Choroid plexus epithelial cell (primary cell): Measurements from ENCODE around the gene MVK.

Experiments used
- DNase-seq: peaks from one replicate; pipeline ENCODE4 v3.0.0-alpha.2; 2010; ENCODE audit warnings: low read depth
- H3K4me3 ChIP-seq: 2 replicates; pipeline ENCODE4 v1.5.1; 2011; ENCODE audit warnings: low read depth, mild to moderate bottlenecking, control low read depth, low read length, moderate library complexity
- CTCF ChIP-seq: conservative IDR thresholded peaks from 2 replicates; pipeline ENCODE4 v1.5.1; 2011; ENCODE audit warnings: low read depth, mild to moderate bottlenecking, control low read depth, inconsistent platforms, low read length, moderate library complexity

The MVK gene

GRCh38 chr12:109562871-109563270 is 10.7 kb upstream of the MVK start:
- no peak for DNase-seq
- H3K4me3 ChIP-seq = no peak overlapping the region
- no peak for TF ChIP-seq CTCF

- TF ChIP-seq CTCF = no peak
- DNase-seq = peak; percentile 52
- no peak overlapping the region for H3K4me3 ChIP-seq
Observed at GRCh38 chr12:109563291-109564284, 10.0 kb upstream of the MVK start.

- no peak for TF ChIP-seq CTCF
- no peak overlapping the region for H3K4me3 ChIP-seq
Observed at GRCh38 chr12:109566424-109566823, 7.2 kb upstream of the MVK start.

GRCh38 chr12:109567296-109567695 is 6.3 kb upstream of the MVK start:
- no peak overlapping the region for H3K4me3 ChIP-seq
- DNase-seq = no peak
- no peak for TF ChIP-seq CTCF

More at GRCh38 chr12:109566424-109566823, 7.2 kb upstream of the MVK start:
- DNase-seq = no peak

- no peak for TF ChIP-seq CTCF
- DNase-seq = no peak
Observed at GRCh38 chr12:109567967-109568366, 5.6 kb upstream of the MVK start.

GRCh38 chr12:109568486-109568885 is 5.1 kb upstream of the MVK start:
- no peak overlapping the region for H3K4me3 ChIP-seq
- no peak for TF ChIP-seq CTCF
- no peak for DNase-seq

More at GRCh38 chr12:109567967-109568366, 5.6 kb upstream of the MVK start:
- H3K4me3 ChIP-seq = no peak overlapping the region
